Epithelial cell of esophagus (primary cell): ENCODE data around the gene JAZF1.

Source experiments
- DNase-seq: peaks from one replicate; pipeline ENCODE4 v3.0.0; 2010; ENCODE audit warnings: low read depth
- H3K4me3 ChIP-seq: 2 replicates; pipeline ENCODE4 v1.5.1; 2011; ENCODE audit warnings: mild to moderate bottlenecking, low read length, control low read depth
- TF ChIP-seq, protein P1 (sequence below): IDR thresholded peaks from 2 replicates; pipeline ENCODE4 v1.5.1; 2011; ENCODE audit warnings: low read depth, mild to moderate bottlenecking, low read length, control low read depth, inconsistent platforms; ENCODE audit not compliant: insufficient read depth; ENCODE audit errors: missing control alignments

Gene JAZF1

DNA sequence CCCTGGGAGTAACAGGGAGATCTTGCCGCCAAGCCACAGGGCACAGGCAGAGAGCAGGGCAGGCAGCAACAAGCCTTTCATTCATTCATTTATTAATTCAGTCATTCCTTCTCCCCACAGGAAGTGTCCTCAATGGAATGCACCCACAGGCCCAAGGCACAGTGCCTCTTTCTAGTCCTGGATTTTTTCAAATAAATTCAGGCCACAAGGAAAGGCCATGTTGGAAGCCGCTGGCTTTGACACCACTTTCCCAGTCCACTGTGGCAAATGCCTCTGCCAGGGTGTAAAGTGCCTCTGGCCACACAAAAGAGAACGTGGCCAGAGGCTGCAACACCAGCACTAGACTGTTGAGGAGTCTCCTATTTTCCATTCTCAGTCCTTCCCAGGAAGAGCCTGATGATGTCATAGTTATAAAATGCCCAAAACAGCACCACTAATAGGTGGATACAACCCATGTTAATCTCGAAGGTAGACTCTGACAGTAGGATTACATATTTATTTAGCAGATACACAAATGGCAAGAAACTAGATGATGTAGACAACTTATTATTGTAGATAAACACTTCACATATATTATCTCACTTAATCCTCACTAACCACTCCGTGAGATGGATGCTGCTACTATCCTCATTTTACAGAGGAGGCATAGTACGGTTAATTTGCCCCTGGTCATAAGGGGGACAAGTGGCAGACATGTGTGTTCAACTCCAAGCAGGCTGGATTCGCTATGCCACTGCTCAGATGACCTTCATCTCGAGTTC, 5.5 kb downstream of the JAZF1 start:
- DNase-seq, result no peak
- TF ChIP-seq, protein P1, sequence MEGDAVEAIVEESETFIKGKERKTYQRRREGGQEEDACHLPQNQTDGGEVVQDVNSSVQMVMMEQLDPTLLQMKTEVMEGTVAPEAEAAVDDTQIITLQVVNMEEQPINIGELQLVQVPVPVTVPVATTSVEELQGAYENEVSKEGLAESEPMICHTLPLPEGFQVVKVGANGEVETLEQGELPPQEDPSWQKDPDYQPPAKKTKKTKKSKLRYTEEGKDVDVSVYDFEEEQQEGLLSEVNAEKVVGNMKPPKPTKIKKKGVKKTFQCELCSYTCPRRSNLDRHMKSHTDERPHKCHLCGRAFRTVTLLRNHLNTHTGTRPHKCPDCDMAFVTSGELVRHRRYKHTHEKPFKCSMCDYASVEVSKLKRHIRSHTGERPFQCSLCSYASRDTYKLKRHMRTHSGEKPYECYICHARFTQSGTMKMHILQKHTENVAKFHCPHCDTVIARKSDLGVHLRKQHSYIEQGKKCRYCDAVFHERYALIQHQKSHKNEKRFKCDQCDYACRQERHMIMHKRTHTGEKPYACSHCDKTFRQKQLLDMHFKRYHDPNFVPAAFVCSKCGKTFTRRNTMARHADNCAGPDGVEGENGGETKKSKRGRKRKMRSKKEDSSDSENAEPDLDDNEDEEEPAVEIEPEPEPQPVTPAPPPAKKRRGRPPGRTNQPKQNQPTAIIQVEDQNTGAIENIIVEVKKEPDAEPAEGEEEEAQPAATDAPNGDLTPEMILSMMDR, result no peak
- H3K4me3 ChIP-seq, result no peak overlapping the region

- TF ChIP-seq, protein P1, result no peak
- no peak for DNase-seq
- no peak overlapping the region for H3K4me3 ChIP-seq
Measured at GRCh38 chr7:28174442-28174841, 6.2 kb downstream of the JAZF1 start.

DNA sequence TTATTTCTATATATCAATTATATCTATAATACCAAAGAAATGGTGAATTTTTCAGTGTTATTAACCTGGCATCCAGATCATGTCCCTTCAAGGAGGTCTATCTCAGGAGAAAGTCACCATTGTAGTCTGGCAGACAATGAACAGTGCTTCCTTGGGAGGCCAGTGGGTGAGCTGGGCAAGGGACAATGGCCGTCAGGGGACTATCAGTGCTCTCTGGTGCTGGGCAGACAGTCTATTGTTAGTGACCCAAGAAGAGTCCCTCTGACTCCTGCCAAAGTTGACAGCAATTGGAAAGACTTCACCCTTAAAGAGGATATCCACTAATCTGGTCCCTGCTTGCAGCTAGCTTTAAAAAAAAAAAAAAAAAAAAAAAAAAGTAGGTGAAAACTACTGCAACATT, 7.1 kb downstream of the JAZF1 start:
- H3K4me3 ChIP-seq, result no peak overlapping the region
- TF ChIP-seq, protein P1, result no peak
- no peak for DNase-seq

DNA sequence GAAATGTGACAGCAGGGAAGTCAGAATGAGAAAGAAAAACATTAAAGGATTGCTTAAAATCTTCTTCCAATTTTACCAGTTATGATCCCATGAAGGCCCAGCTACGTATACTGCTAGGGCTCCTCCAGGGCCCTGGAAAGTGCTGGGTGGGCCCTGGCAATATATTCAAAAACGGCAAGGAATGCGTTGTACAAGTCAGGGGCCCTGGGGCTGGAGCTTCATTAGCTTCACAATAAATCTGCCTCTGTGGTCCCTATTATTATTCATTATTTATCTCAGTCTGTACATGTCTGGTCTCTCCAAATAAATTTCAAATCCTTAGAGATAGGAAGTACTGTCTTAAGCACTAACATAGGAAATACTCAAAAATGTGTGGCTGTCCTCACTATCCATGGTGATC, 7.6 kb downstream of the JAZF1 start:
- DNase-seq, result no peak
- TF ChIP-seq, protein P1, result no peak
- H3K4me3 ChIP-seq, result no peak overlapping the region

- no peak overlapping the region for H3K4me3 ChIP-seq
- TF ChIP-seq, protein P1, result no peak
- no peak for DNase-seq
Measured at GRCh38 chr7:28170701-28171100, 9.9 kb downstream of the JAZF1 start.

GRCh38 chr7:28169230-28169629, 11.4 kb downstream of the JAZF1 start:
- peak; percentile 31 for DNase-seq
- TF ChIP-seq, protein P1, result no peak
- no peak overlapping the region for H3K4me3 ChIP-seq

GRCh38 chr7:28168393-28169158, 12.0 kb downstream of the JAZF1 start:
- TF ChIP-seq, protein P1, result no peak
- no peak overlapping the region for H3K4me3 ChIP-seq
- DNase-seq, result no peak
